SK-N-SH (cell line): ENCODE results near the gene ABCC11.

ENCODE experiments used
- CHD2 ChIP-seq: fragments of 150-350 bp; IDR thresholded peaks from 2 replicates; pipeline ENCODE4 v1.6.1; 2018; ENCODE audit warnings: low read length; ENCODE audit not compliant: partially characterized antibody
- EP300 ChIP-seq, 2 experiments: IDR thresholded peaks; 2 replicates each; pipeline versions ENCODE4 v1.4.0 to v1.6.1; 2012; ENCODE audit warnings: borderline replicate concordance in 1 of 2, low read depth in 1 of 2, low read length in 1 of 2
- GABPA ChIP-seq: IDR thresholded peaks from 2 replicates; pipeline ENCODE4 v1.4.0; 2012; ENCODE audit warnings: low read depth, mild to moderate bottlenecking
- MEF2A ChIP-seq: IDR thresholded peaks from 2 replicates; pipeline ENCODE4 v1.4.0; 2012; ENCODE audit warnings: low read depth, borderline replicate concordance
- MXI1 ChIP-seq: IDR thresholded peaks from 2 replicates; pipeline ENCODE4 v1.6.1; 2012; ENCODE audit warnings: mild to moderate bottlenecking, low read depth, low read length, improper control_type of control experiment
- NFIC ChIP-seq: IDR thresholded peaks from 2 replicates; pipeline ENCODE4 v1.4.0; 2012; ENCODE audit warnings: borderline replicate concordance
- NRF1 ChIP-seq: IDR thresholded peaks from 2 replicates; pipeline ENCODE4 v1.6.1; 2012; ENCODE audit warnings: low read depth, mild to moderate bottlenecking, low read length
- POLR2AphosphoS5 ChIP-seq: IDR thresholded peaks from 2 replicates; pipeline ENCODE4 v1.6.1; 2012; ENCODE audit warnings: low read depth, low read length
- SIN3A ChIP-seq: IDR thresholded peaks from 2 replicates; pipeline ENCODE4 v1.6.1; 2012; ENCODE audit warnings: low read depth, mild to moderate bottlenecking, low read length, moderate library complexity, borderline replicate concordance
- SMC3 ChIP-seq: IDR thresholded peaks from 2 replicates; pipeline ENCODE4 v1.6.1; 2012; ENCODE audit warnings: low read depth, low read length, improper control_type of control experiment
- TAF1 ChIP-seq: IDR thresholded peaks from 2 replicates; pipeline ENCODE4 v1.6.1; 2012; ENCODE audit warnings: low read depth, mild to moderate bottlenecking, low read length, moderate library complexity, borderline replicate concordance
- TF ChIP-seq, protein P1 (sequence below): IDR thresholded peaks from 2 replicates; pipeline ENCODE4 v1.6.1; 2012; ENCODE audit warnings: mild to moderate bottlenecking, low read depth, low read length, moderate library complexity
- TF ChIP-seq, protein P2 (sequence below): fragments of 200-600 bp; sonication (generic); IDR thresholded peaks from 2 replicates; pipeline ENCODE4 v1.6.1; 2017; ENCODE audit warnings: antibody characterized with exemption, mild to moderate bottlenecking, moderate library complexity

DNA sequence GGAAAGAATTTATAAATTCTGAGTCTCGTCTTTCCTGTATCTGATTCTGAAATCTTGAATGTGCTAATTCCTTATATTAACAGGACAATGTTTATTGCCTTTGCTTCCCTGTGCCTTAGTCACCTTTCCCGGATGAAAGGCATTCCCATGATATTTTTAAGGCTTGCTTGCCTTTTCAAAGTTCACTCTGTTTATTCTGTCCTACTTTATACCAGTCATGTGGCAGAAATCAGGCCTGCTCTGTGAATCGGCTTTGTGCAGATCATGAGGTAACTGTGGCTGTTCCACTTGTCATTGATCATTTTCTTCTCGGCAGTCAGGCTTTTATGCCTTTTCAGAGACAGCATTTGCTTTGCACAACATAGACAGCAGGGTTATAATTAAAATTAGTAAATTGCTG is 28.8 kb upstream of the ABCC11 start:
- TF ChIP-seq GABPA (no peak), NRF1 (no peak), CHD2 (no peak), MEF2A (no peak), SMC3 (no peak), MXI1 (no peak), POLR2AphosphoS5 (no peak), NFIC (no peak), EP300 (IDR thresholded peaks at IDR 0.05; ENCODE audit: borderline replicate concordance in 1 of 2, low read depth in 1 of 2, low read length in 1 of 2) (no peak), TAF1 (no peak), SIN3A (no peak)
- TF ChIP-seq, protein P1, sequence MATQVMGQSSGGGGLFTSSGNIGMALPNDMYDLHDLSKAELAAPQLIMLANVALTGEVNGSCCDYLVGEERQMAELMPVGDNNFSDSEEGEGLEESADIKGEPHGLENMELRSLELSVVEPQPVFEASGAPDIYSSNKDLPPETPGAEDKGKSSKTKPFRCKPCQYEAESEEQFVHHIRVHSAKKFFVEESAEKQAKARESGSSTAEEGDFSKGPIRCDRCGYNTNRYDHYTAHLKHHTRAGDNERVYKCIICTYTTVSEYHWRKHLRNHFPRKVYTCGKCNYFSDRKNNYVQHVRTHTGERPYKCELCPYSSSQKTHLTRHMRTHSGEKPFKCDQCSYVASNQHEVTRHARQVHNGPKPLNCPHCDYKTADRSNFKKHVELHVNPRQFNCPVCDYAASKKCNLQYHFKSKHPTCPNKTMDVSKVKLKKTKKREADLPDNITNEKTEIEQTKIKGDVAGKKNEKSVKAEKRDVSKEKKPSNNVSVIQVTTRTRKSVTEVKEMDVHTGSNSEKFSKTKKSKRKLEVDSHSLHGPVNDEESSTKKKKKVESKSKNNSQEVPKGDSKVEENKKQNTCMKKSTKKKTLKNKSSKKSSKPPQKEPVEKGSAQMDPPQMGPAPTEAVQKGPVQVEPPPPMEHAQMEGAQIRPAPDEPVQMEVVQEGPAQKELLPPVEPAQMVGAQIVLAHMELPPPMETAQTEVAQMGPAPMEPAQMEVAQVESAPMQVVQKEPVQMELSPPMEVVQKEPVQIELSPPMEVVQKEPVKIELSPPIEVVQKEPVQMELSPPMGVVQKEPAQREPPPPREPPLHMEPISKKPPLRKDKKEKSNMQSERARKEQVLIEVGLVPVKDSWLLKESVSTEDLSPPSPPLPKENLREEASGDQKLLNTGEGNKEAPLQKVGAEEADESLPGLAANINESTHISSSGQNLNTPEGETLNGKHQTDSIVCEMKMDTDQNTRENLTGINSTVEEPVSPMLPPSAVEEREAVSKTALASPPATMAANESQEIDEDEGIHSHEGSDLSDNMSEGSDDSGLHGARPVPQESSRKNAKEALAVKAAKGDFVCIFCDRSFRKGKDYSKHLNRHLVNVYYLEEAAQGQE = no peak
- TF ChIP-seq, protein P2, sequence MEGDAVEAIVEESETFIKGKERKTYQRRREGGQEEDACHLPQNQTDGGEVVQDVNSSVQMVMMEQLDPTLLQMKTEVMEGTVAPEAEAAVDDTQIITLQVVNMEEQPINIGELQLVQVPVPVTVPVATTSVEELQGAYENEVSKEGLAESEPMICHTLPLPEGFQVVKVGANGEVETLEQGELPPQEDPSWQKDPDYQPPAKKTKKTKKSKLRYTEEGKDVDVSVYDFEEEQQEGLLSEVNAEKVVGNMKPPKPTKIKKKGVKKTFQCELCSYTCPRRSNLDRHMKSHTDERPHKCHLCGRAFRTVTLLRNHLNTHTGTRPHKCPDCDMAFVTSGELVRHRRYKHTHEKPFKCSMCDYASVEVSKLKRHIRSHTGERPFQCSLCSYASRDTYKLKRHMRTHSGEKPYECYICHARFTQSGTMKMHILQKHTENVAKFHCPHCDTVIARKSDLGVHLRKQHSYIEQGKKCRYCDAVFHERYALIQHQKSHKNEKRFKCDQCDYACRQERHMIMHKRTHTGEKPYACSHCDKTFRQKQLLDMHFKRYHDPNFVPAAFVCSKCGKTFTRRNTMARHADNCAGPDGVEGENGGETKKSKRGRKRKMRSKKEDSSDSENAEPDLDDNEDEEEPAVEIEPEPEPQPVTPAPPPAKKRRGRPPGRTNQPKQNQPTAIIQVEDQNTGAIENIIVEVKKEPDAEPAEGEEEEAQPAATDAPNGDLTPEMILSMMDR = no peak
